NCI-H2227 (cell line): ENCODE measurements around the gene SHQ1.
"Not testable (repeated sequence)": the region's sequence is repeated elsewhere in the genome, so short reads cannot be mapped to it uniquely, and the experiment has no call there.

Experiments
- DNase-seq: peaks from one replicate; lab custom pipeline; 2025; ENCODE audit not compliant: unreplicated experiment; lab: John Stamatoyannopoulos, UW

SHQ1 gene

DNA sequence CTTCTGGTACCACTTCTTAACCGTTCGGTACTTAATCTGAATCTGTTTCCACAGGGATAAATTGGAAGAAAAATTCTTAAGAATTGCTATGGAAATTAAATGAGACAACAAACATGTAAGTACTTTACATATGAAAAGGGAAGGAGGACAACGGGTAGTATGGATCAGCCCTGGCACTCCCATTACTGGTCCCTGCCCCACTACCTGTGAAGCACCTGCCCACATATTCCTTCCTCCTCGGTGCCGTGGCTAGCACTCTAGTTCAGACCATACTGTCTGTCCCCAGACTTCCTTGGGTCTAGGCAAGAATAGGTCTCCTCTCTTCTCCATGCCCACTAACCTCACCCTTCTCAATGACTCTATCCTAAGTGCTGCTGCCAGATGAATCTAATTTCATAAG, 46.2 kb downstream of the SHQ1 start:
- no peak for DNase-seq

DNA sequence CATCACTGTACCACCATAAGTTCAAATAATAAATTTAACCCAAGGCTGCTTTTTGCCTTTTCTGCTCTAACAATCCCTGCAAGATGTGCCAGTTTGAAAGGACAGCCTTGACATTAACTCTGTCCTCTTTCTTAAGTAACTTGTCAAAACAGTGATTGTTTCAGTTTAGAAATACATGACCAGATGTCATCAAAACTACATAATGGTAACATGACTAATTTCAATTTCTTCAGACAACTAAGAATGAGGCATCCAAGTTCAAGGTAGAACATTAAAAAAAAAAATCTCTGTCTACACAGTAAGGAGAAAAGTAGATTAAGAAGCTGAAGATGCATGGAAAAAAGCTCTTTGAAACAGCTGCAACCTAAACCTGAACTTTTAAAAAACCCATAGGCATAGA, 47.4 kb downstream of the SHQ1 start:
- no peak for DNase-seq

GRCh38 chr3:72798552-72799195, 49.6 kb downstream of the SHQ1 start:
- no peak for DNase-seq

DNA sequence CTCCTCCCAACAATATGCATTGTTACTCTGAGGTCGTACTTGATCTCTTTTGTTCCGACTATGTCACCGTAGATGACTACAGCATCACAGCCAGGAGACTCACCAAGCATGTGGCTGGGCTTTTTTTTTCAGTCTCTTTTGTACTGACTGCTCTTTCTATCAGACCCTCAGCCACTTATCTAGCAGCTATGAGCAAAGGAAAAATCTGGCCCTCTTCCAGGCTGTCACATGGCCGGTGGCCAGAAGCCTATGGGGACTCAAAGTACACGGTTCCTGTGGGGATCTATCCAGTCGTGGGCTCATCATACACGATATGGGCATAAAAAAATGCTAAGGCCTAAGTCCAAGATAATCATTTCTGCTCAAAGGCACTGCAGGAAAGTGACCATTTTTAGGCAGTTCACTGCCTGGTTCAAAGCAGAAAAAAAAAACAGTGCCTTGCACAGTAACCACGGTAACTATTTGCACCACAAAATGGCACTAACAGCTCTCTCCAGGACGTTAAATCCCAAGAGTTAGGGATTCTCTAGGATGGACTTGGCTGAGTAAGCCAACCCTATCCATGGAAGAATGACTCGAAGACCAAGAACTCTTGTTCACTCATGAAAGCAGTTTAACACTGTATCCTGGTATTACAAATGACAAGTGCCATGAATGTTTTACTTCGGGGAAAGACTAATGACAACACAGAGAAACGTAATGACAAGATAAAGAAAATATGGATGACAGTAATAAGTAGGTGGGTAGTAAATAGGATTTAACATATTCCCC, 50.3 kb downstream of the SHQ1 start:
- DNase-seq = peak; percentile 83

DNA sequence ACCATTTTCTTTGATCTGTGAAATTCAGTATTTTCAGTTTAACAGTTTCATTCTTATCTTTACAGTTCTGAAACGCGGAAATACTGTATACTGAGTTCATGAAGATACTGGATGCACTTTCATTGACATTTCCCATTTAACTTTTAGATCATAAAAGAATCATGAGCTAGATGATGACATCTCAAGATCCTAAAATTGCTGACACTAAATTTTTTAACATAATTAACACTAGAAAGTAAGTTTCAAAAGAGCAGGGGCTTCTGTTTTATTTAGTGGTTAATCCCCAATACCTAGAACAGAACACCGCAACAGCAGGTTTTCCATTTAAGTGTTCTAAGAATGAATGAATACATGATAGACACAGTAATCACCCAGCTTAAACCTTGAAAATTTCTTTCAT, 54.2 kb downstream of the SHQ1 start:
- DNase-seq = no peak

DNA sequence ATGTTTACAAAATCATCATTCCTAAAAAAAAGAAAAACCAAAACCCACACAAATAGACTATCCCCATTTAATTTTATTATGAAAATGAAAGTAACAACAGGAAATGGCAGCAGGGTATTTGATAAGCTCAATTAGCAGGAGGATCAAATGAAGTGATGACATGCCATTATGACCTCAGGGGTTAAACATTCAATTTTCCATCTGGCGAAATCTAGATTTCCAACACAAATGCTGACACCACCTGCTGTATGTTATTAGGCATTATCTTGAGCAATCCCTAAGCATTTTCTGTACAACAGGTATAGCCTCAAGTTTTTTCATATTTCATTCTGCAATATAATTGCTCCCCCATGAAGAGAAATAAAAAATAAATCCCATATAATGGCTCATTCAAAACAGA, 57.1 kb downstream of the SHQ1 start:
- no peak for DNase-seq

GRCh38 chr3:72789786-72790185, 58.5 kb downstream of the SHQ1 start:
- DNase-seq = no peak

DNA sequence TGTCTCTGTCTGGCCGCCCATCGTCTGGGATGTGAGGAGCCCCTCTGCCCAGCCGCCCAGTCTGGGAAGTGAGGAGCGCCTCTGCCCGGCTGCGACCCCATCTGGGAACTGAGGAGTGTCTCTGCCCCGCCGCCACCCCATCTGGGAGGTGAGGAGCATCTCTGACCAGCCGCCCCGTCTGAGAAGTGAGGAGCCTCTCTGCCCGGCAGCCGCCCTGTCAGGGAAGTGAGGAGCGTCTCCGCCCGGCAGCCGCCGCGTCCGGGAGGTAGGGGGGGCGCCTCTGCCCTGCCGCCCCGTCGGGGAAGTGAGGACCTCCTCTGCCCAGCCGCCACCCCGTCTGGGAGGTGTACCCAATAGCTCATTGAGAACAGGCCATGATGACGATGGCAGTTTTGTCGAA, 60.0 kb downstream of the SHQ1 start:
- not testable (repeated sequence) for DNase-seq

GRCh38 chr3:72786668-72787067, 61.6 kb downstream of the SHQ1 start:
- DNase-seq = no peak

- no peak for DNase-seq
Observed at GRCh38 chr3:72784226-72784625, 64.0 kb downstream of the SHQ1 start.

GRCh38 chr3:72782521-72782920, 65.7 kb downstream of the SHQ1 start:
- DNase-seq = no peak

DNA sequence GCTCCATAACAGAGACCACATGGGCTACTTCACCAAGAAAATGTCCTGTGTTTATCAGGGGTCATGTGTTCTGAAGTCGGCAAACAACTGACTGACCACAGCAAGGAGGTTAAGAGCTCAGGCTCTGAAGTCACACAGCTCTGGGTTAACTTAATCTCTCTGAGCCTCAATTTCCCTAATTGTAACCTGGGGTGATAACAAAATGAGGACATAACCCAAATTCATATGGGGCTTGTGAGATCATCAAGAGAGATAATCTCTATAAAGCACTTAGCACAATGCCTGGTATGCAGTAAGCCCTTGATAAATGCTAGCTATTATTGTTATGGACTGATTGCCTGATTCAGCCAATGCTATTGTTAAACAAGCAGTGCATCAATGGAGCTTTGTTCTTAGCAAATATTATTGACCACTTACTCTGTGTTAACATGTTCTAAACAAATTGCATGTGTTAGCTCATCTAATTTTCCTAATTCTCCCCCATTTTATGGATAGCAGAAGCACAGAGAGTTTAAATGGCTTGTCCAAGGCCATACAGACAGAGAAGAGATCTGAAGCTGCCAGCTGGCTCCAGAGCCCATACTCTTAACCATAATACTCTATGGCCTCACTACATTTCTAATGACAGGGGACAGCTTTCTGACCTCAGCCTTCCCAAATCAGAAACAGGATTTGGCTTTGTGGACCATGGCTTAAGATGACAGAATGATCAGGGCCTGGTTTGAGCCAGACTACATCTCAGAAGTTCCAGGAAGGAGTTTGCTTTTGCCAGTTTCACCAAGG, 78.3 kb downstream of the SHQ1 start:
- no peak for DNase-seq

DNA sequence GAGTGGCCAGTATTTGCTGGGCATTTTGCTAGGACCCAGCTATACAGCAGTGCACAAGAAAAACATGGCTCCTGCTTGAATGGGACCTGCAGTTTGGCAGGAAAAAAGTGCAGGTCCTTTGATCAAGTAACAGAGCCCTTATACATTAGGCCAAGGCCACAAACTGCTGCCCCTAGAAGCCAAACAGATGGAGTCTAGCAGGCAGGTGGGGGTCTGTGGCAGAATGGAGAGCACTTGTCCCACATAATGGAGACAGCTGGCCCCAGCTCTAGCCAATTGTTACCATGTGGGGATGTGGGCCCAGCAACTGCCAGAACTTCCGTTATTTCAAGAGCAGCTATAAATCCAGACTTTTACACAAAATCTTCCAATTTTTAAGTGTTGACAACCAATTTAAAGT, 79.3 kb downstream of the SHQ1 start:
- no peak for DNase-seq

DNA sequence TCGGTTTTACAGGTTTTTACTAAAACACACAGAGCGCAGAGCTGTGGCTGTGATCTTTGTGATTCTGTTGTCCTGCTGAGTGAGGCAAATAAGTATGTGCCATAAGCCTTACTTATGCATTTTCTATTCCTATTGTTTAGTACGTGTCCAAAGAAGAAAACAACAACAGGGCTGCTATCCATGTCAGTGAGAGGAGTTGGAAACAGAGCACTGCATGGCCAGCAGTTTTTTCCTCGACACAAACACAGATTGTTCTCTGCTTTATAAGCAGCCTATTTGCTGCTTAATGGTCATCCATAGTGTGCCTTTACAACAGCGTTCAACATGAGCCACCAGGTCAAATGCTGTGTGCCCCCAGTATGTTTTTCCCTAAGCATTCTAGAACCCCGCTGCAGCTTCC, 79.8 kb downstream of the SHQ1 start:
- DNase-seq = no peak

GRCh38 chr3:72768006-72768441, 80.2 kb downstream of the SHQ1 start:
- peak; percentile 52 for DNase-seq

GRCh38 chr3:72766866-72767265, 81.4 kb downstream of the SHQ1 start:
- no peak for DNase-seq

DNA sequence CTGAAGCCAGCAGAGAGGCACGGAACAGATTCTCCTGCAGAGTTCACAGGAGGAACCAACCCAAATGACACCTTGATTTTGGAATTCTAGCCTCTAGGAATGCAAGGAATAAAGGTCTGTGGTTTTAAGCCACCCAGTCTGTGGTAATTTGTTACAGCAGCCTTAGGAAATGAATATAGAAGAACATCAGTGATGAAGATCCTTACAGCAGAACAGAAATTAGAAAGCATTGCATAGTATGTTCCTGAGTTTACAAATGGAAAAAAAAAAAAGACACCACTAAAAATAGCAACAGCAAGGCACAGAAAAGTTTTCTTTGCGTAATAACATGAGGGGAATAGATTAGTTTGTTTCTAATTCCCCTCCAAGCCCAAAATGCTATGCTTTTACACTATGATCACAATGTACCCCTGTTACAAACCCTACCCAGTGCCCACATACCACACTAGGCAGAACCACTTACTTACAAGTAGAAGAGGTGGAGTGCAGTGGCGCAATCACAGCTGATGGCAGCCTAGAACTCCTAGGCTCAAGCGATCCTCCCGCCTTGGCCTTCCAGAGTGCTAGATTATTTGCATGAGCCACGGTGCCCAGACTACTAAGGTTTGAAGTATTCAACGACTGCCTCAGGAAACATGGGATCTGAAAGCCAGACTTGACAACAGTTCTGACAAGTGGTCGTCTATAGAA, 84.3 kb downstream of the SHQ1 start:
- no peak for DNase-seq

DNA sequence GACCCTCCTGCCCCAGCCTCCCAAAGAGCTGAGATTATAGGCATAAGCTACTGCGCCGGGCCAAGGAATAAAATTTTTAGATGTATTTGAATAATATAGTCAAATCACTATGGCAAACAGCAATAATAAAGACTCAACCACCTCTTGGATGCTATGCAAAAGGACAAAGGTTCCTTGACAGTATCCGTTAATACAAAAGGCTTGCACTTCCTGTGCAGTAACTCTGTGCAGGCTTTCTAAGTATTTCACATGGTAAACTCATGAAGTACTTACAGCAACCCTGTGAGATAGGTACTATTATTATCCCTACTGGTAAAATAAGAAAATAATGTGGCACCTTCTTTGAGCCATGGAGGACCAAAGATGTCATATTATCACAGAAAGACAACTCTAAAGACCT, 86.8 kb downstream of the SHQ1 start:
- no peak for DNase-seq

DNA sequence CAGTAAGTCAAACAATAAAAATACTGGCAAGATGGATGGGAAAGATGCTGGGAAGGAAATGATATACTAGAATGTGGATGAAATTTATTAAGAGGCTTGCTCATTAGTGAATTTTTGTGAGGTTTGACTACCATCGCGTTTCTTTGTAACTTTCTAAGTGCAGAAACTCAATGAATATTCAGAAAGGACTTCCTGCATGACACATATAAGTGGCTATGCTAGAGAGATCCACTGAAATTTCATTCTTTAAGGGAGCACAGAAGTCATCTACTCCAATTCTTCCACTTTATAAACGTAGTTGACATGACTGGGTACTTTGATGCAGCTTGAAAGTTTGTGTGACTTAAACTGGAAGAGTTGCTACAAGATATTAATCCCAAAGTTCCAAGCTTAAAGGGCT, 88.0 kb downstream of the SHQ1 start:
- DNase-seq = no peak

- no peak for DNase-seq
Observed at GRCh38 chr3:72756900-72757299, 91.3 kb downstream of the SHQ1 start.

DNA sequence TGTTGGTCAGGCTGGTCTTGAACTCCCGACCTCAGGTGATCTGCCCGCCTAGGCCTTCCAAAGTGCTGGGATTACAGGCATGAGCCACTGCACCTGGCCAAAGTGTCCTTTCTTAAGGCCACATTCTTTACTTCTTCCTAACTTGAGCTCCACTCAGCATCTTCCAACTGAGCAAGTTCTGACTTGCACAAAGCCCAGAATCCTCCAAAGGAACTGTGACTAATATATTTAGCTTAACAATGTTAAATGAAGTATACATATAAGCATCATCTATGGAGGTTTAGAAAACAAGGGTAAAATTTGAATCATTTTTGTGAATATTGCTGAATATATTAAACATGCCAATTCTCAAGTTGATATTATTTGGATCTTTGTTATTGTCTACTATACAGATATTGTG, 93.7 kb downstream of the SHQ1 start:
- DNase-seq = no peak
